Nephron (organoid): Measurements from ENCODE around the gene HOXC6.
A peak's percentile ranks its signal among the peaks of the same experiment; 100 is the strongest.
"Not testable (repeated sequence)": the region's sequence is repeated elsewhere in the genome, so short reads cannot be mapped to it uniquely, and the experiment has no call there.

Experiments used
- H3K27ac Mint-ChIP-seq, 3 experiments: 2 replicates each; pipeline ENCODE4 v1.8.0; 2020; ENCODE audit warnings: mixed read lengths in 3 of 3, mild to moderate bottlenecking in 2 of 3, moderate library complexity in 1 of 3
- H3K27me3 Mint-ChIP-seq: 2 replicates; pipeline ENCODE4 v1.8.0; 2021; ENCODE audit warnings: low read depth, mild to moderate bottlenecking, moderate library complexity, mixed read lengths
- H3K36me3 Mint-ChIP-seq: 2 replicates; pipeline ENCODE4 v1.8.0; 2020; ENCODE audit warnings: low read depth, mixed read lengths
- H3K4me1 Mint-ChIP-seq: 2 replicates; pipeline ENCODE4 v1.8.0; 2020; ENCODE audit warnings: mixed read lengths
- H3K4me3 Mint-ChIP-seq, 3 experiments: 2 replicates each; pipeline ENCODE4 v1.8.0; 2020; ENCODE audit warnings: mild to moderate bottlenecking in 3 of 3, mixed read lengths in 3 of 3, moderate library complexity in 2 of 3
- H3K9me3 Mint-ChIP-seq: 2 replicates; pipeline ENCODE4 v1.8.0; 2020; ENCODE audit warnings: mixed read lengths
- TF ChIP-seq, protein P1 (sequence below), 3 experiments: fragments of 200-600 bp; sonication (generic); IDR thresholded peaks; one replicate each; pipeline ENCODE4 v1.5.0; 2021; ENCODE audit warnings: antibody characterized with exemption in 3 of 3; ENCODE audit not compliant: unreplicated experiment in 3 of 3

HOXC6 gene

DNA sequence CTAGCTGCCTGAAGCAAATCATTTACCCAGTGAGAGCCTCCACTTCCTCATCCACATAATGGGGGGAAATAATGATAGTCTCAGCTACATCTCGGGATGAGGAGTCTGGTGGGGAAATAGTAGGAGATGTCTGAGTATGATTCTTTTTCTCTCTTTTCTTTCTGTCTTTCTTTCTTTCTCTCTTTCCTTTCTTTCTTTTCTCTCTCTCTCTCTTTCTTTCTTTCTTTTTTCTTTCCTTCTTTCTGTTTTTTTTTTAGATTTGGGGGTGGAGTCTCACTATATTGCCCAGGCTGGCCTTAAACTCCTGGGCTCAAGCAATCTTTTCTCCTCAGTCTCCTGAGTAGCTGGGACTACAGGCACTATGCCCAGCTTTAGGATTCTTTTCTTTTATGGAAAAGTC is 38.2 kb downstream of the HOXC6 start:
- TF ChIP-seq, protein P1, sequence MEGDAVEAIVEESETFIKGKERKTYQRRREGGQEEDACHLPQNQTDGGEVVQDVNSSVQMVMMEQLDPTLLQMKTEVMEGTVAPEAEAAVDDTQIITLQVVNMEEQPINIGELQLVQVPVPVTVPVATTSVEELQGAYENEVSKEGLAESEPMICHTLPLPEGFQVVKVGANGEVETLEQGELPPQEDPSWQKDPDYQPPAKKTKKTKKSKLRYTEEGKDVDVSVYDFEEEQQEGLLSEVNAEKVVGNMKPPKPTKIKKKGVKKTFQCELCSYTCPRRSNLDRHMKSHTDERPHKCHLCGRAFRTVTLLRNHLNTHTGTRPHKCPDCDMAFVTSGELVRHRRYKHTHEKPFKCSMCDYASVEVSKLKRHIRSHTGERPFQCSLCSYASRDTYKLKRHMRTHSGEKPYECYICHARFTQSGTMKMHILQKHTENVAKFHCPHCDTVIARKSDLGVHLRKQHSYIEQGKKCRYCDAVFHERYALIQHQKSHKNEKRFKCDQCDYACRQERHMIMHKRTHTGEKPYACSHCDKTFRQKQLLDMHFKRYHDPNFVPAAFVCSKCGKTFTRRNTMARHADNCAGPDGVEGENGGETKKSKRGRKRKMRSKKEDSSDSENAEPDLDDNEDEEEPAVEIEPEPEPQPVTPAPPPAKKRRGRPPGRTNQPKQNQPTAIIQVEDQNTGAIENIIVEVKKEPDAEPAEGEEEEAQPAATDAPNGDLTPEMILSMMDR (IDR thresholded peaks at IDR 0.05; ENCODE audit: unreplicated experiment in 3 of 3) = no peak
- Mint-ChIP-seq H3K4me3 (no peak overlapping the region), H3K27me3 (peaks cover 9% of the 10 kb centered on the region), H3K4me1 (peaks cover 47% of the 10 kb centered on the region), H3K27ac (peak overlapping the region in 1 of 3 experiments; percentile 35), H3K36me3 (peaks cover 56% of the 10 kb centered on the region), H3K9me3 (no peaks in the 10 kb centered on the region)

DNA sequence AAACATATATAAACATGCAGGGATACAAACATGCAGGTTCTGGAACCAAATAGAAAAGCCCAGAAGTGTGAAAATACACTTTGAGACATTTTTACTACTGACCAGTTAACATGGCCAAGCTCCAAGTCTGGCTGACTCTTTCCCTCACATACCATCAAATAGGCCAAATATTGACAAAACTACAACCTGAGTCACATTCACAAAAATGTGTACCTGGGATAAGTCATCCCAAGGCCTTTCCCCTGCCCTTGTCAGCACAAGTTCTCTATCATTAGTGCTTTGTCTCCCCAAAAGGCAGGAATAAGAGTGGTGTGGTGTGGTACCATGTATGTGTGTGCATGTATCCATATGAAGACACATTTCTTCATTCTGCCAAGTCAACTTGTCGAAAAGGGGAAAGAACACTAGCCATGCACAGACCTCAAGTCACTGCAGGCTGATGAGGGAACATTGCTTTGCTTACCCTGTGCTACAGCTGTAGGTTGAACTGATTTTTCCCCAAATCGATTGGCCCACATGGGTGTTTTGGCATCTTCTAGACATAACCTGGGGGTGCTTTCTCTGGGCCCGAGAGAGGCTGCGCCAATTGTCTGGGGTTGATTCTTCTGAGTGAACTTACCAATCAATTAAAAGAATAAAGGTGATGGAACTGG is 40.3 kb downstream of the HOXC6 start:
- Mint-ChIP-seq H3K36me3 (peaks cover 45% of the 10 kb centered on the region), H3K4me3 (no peak overlapping the region), H3K27me3 (peaks cover 9% of the 10 kb centered on the region), H3K4me1 (peaks cover 36% of the 10 kb centered on the region), H3K27ac (peak overlapping the region in 2 of 3 experiments; percentile 59 to 82), H3K9me3 (no peaks in the 10 kb centered on the region)
- TF ChIP-seq, protein P1 (IDR thresholded peaks at IDR 0.05; ENCODE audit: unreplicated experiment in 3 of 3) = no peak

DNA sequence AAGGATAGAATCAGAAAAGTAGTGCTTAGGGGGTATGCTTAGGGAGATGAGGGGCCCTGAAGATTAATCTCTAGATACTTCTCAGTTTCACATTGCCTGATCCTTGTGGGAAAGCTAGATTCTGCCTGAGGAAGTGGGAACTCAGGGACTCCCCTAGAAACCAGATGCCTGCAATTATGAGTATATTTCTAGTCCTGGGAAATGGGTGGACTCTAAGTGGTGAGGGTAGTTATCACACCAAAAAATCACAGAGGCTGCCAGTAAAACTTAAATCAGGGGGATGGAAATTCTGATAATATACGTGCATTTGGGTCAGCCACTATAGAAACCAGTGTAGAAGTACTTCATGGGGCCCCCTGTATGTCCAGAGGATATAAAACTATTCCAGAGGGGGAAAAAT is 43.7 kb downstream of the HOXC6 start:
- no peak overlapping the region for H3K27ac Mint-ChIP-seq
- peaks cover 37% of the 10 kb centered on the region for H3K36me3 Mint-ChIP-seq
- H3K27me3 Mint-ChIP-seq = peaks cover 9% of the 10 kb centered on the region
- H3K9me3 Mint-ChIP-seq = no peaks in the 10 kb centered on the region
- H3K4me3 Mint-ChIP-seq = no peak overlapping the region
- TF ChIP-seq, protein P1 (IDR thresholded peaks at IDR 0.05; ENCODE audit: unreplicated experiment in 3 of 3) = no peak
- H3K4me1 Mint-ChIP-seq = peaks cover 40% of the 10 kb centered on the region

DNA sequence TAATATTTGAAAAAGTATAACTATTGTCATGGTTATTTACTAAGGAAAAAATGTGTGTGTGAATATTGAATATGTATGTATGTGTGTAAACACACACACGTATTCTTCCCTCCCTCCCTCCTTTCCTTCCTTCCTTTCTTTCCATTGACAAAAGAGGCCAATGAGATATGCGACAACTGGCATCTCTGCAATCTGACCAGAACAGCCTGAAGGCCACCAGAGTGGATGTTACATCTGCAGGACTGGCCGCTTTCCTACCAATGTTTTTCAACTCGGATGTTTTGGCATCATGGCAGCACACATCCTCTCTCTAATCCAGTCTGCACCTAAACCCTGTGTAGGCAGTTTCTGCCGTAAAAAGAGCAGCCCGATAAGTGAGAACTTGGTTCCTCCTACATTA is 46.1 kb downstream of the HOXC6 start:
- H3K27me3 Mint-ChIP-seq = peaks cover 9% of the 10 kb centered on the region
- no peak overlapping the region for H3K4me3 Mint-ChIP-seq
- peak overlapping the region in 1 of 3 experiments; percentile 69 for H3K27ac Mint-ChIP-seq
- no peaks in the 10 kb centered on the region for H3K9me3 Mint-ChIP-seq
- peaks cover 23% of the 10 kb centered on the region for H3K36me3 Mint-ChIP-seq
- peaks cover 43% of the 10 kb centered on the region for H3K4me1 Mint-ChIP-seq
- TF ChIP-seq, protein P1 (IDR thresholded peaks at IDR 0.05; ENCODE audit: unreplicated experiment in 3 of 3) = no peak

DNA sequence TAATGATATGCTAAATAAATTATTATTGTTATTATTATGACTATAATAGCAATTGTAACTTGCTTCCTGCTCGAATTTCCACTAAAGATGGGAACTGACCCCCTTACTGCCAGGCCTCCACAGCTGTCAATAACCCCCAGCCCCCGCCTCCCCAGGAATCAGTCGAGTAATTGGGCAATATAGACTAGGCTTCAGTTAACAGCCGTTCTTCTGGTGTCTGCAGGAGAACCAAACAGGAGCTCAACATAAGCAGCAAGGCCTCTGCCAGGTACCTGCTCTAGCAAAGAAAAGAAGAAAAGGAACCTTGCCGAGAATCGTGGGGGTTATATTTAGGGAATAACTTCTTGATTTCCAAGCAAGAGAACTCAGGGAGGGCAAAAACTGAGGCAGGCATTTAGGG is 47.2 kb downstream of the HOXC6 start:
- H3K9me3 Mint-ChIP-seq = no peaks in the 10 kb centered on the region
- peak overlapping the region; percentile 49 to 79 (median 63) for H3K27ac Mint-ChIP-seq
- TF ChIP-seq, protein P1 (IDR thresholded peaks at IDR 0.05; ENCODE audit: unreplicated experiment in 3 of 3) = no peak
- peaks cover 9% of the 10 kb centered on the region for H3K27me3 Mint-ChIP-seq
- peaks cover 53% of the 10 kb centered on the region for H3K4me1 Mint-ChIP-seq
- H3K4me3 Mint-ChIP-seq = no peak overlapping the region
- peaks cover 17% of the 10 kb centered on the region for H3K36me3 Mint-ChIP-seq

DNA sequence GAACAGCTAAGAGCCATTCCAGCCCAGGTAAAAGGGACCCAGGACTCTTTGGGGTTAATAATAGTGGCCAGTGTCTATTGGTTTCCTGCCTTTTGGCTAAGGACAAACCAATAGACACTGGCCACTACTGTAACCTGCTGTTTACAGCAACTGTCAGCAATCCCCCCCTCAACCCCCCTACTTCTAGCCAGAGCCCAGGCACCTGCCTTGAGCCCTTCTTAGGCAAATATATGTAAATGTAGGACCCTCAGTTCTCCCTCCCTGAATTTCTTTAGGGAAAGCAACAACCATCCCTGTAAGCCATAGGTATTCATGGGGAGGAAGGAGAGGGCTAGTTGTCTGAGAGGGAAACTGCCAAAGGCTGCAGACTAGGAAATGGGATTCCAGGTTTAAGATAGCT is 47.7 kb downstream of the HOXC6 start:
- Mint-ChIP-seq H3K27ac (peak overlapping the region in 2 of 3 experiments; percentile 79 to 83), H3K36me3 (peaks cover 13% of the 10 kb centered on the region), H3K27me3 (peaks cover 5% of the 10 kb centered on the region), H3K4me3 (no peak overlapping the region), H3K9me3 (no peaks in the 10 kb centered on the region), H3K4me1 (peaks cover 59% of the 10 kb centered on the region)
- TF ChIP-seq, protein P1 (IDR thresholded peaks at IDR 0.05; ENCODE audit: unreplicated experiment in 3 of 3) = no peak

DNA sequence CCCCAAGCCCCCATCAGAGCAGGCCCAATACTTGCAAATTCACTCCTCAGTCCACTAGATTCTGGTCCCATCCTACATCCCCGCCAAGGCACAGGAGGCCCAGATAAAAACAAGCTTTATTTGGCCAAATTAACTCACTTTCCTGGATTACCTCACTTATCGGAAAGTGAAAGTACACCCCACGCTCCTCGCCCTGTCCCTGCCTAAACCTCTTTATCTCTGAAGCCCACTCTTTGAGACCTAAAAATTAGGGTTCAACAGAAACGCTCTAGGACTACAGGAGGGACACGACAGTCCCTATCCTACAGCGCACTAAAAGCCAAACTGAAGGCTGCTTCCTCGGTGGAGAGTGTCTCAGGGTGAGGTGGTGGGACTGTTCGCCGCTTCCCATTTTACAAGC is 49.6 kb downstream of the HOXC6 start:
- peak overlapping the region; percentile 48 to 100 (median 99) for H3K27ac Mint-ChIP-seq
- H3K27me3 Mint-ChIP-seq, H3K9me3 Mint-ChIP-seq: not testable (repeated sequence)
- peaks cover 13% of the 10 kb centered on the region for H3K36me3 Mint-ChIP-seq
- H3K4me3 Mint-ChIP-seq = peak overlapping the region; percentile 41 to 71 (median 57)
- peaks cover 66% of the 10 kb centered on the region for H3K4me1 Mint-ChIP-seq

DNA sequence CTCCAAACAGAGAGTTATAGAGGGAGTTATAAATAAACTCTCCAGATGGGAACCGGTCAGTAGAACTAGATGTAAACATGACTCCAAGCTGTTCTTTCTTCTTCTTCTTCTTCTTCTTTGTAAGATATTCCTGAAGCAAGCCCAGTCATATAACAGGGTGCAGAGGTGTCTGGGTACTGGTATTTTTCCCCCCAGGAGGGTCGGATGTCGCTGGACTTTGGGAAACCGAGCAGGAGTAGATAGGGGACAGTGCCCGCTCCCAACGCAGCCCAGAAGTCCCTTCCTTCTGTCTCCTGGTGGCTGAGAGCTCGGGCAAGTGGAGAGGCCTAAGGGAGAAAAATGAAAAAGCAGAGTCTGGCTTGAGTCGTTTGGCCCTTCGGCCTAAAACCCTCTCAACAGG is 50.9 kb downstream of the HOXC6 start:
- Mint-ChIP-seq H3K4me3 (peak overlapping the region; percentile 83 to 85 (median 84)), H3K27ac (peak overlapping the region; percentile 99 to 100 (median 99)), H3K4me1 (peaks cover 78% of the 10 kb centered on the region)
- H3K36me3 Mint-ChIP-seq, H3K9me3 Mint-ChIP-seq, H3K27me3 Mint-ChIP-seq: not testable (repeated sequence)
